Measurements from ENCODE around the gene TTN. TPM values are rescaled to one million over a fixed set of nuclear protein-coding genes. Genes with fewer than 3 reads are reported as not detected.

Gene TTN
- polyA plus RNA-seq, 1 experiment, result not detected

DNA sequence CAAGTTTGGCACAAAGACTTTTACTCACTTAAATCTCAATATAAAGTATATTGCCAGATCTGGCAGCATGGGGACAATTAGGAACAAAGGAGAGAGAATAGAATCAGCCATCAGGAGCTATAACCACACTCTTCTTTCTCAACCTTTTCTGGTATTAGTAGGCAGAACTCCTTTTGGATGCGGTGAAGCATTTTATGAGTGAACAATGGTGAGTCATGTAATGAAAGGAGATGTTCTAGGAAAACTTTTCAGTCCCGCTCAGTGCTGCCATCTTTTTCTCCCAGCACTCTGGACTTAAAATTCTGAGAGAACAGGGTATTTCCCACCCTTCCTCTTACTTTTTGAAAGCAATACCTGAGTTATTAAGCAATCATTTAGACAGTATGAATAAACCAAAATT lies 294.7 kb downstream of the TTN start:
- DNase-seq (ENCODE audit: low read depth), result no peak
- CTCF ChIA-PET, result interaction anchor here (1.3 kb wide), 1 partner anchor 19 kb away, joined by 4 read pairs; no protein-coding TSS in a partner anchor
- Histone ChIP-seq H3K4me3 (ENCODE audit: low read depth, low read length) (no peak overlapping the region), H3K27me3 (ENCODE audit: control insufficient read depth, insufficient read depth, low read length) (no peaks in the 10 kb centered on the region), H3K36me3 (ENCODE audit: control insufficient read depth, insufficient read depth, low read length) (0 out of 2 replicates have a peak, but pooled peaks cover 3% of the 10 kb centered on the region)
- POLR2A ChIA-PET, result no interaction called here
- TF ChIP-seq, protein P1, sequence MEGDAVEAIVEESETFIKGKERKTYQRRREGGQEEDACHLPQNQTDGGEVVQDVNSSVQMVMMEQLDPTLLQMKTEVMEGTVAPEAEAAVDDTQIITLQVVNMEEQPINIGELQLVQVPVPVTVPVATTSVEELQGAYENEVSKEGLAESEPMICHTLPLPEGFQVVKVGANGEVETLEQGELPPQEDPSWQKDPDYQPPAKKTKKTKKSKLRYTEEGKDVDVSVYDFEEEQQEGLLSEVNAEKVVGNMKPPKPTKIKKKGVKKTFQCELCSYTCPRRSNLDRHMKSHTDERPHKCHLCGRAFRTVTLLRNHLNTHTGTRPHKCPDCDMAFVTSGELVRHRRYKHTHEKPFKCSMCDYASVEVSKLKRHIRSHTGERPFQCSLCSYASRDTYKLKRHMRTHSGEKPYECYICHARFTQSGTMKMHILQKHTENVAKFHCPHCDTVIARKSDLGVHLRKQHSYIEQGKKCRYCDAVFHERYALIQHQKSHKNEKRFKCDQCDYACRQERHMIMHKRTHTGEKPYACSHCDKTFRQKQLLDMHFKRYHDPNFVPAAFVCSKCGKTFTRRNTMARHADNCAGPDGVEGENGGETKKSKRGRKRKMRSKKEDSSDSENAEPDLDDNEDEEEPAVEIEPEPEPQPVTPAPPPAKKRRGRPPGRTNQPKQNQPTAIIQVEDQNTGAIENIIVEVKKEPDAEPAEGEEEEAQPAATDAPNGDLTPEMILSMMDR (IDR thresholded peaks at IDR 0.05; ENCODE audit: insufficient read depth, low read depth, low read length), result no peak

DNA sequence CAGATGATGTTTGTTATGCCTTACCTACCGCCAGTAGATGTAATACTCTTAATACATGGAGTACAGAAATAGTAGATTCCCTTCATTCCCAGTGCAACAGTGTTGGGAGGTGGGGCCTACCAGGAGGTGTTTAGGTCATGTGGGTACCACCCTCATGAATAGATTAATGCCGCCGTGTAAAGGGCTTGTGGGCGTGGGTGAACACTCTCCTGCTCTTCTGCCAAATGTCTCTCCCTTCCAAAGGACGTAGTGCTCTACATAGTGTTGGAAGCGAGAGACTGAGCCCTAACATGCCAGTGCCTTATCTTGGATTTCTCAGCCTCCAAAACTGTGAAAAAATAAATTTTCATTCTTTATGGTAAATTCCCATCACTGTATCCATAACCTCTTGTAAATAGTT lies 296.8 kb downstream of the TTN start:
- CTCF ChIA-PET, result no interaction called here
- H3K36me3 ChIP-seq (ENCODE audit: control insufficient read depth, insufficient read depth, low read length), result 0 out of 2 replicates have a peak, but pooled peaks cover 3% of the 10 kb centered on the region

DNA sequence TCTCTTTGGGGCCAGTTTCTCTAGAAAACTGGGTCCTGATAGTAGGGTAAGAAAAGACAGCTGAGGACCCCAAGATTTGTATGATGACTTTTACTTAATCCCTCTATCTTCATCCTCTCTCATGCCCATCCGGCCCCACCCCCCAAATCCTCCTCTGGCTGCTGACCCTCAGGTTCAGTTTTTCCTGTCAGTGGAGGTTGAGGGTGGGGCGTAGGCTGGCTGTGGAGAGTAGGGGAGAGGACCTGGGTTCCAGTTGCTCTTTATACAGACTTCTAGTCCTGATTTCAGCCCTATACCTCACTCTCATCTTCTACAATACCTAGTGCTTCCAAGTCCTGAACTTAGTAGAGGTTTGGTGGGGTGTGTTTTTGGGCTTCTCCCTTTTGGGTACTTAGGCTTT lies 298.6 kb downstream of the TTN start:
- no peaks in the 10 kb centered on the region for H3K27me3 ChIP-seq (ENCODE audit: control insufficient read depth, insufficient read depth, low read length)
- ChIA-PET CTCF (interaction anchor here (0.6 to 1.3 kb wide), 3 partner anchors 10 to 52 kb away, joined by 3 read pairs; no protein-coding TSS in a partner anchor), POLR2A (no interaction called here)
- 0 out of 2 replicates have a peak, but pooled peaks cover 3% of the 10 kb centered on the region for H3K36me3 ChIP-seq (ENCODE audit: control insufficient read depth, insufficient read depth, low read length)
- TF ChIP-seq, protein P1 (IDR thresholded peaks at IDR 0.05; ENCODE audit: insufficient read depth, low read depth, low read length), result no peak
- DNase-seq (ENCODE audit: low read depth), result no peak
- H3K4me3 ChIP-seq (ENCODE audit: low read depth, low read length), result no peak overlapping the region

More for the DNA sequence above, 296.8 kb downstream of the TTN start:
- DNase-seq (ENCODE audit: low read depth), result no peak
- POLR2A ChIA-PET, result no interaction called here
- no peaks in the 10 kb centered on the region for H3K27me3 ChIP-seq (ENCODE audit: control insufficient read depth, insufficient read depth, low read length)
- TF ChIP-seq, protein P1 (IDR thresholded peaks at IDR 0.05; ENCODE audit: insufficient read depth, low read depth, low read length), result no peak
- no peak overlapping the region for H3K4me3 ChIP-seq (ENCODE audit: low read depth, low read length)

DNA sequence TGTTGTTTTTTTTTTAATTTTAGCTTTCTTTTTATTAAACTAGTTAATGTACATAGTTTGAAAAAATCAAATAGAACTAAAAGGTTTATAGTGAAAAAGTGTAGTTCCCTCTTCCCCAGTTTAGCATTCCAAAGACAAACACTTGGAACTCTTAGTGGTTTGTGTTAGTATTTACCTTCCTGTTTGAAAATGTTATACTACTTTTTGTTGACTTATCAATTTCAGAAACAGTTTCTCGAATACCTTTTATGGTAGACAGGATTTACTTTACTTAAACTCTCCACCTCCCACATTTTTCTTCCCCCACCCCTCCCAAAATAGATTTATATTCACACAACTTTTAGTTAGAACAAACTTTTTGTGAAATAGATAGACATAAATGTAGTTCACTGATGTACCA lies 300.3 kb downstream of the TTN start:
- DNase-seq (ENCODE audit: low read depth), result no peak
- ChIA-PET POLR2A (no interaction called here), CTCF (no interaction called here)
- Histone ChIP-seq H3K36me3 (ENCODE audit: control insufficient read depth, insufficient read depth, low read length) (0 out of 2 replicates have a peak, but pooled peaks cover 3% of the 10 kb centered on the region), H3K4me3 (ENCODE audit: low read depth, low read length) (no peak overlapping the region), H3K27me3 (ENCODE audit: control insufficient read depth, insufficient read depth, low read length) (no peaks in the 10 kb centered on the region)
- TF ChIP-seq, protein P1 (IDR thresholded peaks at IDR 0.05; ENCODE audit: insufficient read depth, low read depth, low read length), result no peak

DNA sequence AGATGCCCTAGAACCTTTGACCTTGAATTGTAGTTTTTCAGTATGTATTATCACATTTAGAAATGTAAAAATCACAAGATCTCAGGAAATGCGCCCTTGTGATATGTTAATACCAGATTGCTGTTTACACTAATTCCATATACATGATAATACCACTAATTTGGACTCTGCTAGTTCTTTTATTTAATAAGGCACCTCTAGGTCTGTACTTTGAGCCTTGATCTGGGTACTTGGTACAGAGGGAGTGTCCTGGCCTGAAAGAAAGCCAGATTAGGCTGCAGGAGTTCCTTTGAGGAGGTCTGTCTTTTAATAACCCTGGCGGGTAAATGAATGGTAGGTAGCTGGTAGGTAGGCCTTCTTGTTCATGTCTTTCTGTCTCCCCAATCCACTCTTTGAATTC lies 300.7 kb downstream of the TTN start:
- 0 out of 2 replicates have a peak, but pooled peaks cover 3% of the 10 kb centered on the region for H3K36me3 ChIP-seq (ENCODE audit: control insufficient read depth, insufficient read depth, low read length)
- DNase-seq (ENCODE audit: low read depth), result no peak
- POLR2A ChIA-PET, result no interaction called here

More for the DNA sequence above, 300.7 kb downstream of the TTN start:
- Histone ChIP-seq H3K4me3 (ENCODE audit: low read depth, low read length) (no peak overlapping the region), H3K27me3 (ENCODE audit: control insufficient read depth, insufficient read depth, low read length) (no peaks in the 10 kb centered on the region)
- CTCF ChIA-PET, result no interaction called here
- TF ChIP-seq, protein P1 (IDR thresholded peaks at IDR 0.05; ENCODE audit: insufficient read depth, low read depth, low read length), result no peak

Measured in BJ (cell line).